ENCODE data around the gene INPP5K.
"Not testable (repeated sequence)": the region's sequence is repeated elsewhere in the genome, so short reads cannot be mapped to it uniquely, and the experiment has no call there.

The INPP5K gene

DNA sequence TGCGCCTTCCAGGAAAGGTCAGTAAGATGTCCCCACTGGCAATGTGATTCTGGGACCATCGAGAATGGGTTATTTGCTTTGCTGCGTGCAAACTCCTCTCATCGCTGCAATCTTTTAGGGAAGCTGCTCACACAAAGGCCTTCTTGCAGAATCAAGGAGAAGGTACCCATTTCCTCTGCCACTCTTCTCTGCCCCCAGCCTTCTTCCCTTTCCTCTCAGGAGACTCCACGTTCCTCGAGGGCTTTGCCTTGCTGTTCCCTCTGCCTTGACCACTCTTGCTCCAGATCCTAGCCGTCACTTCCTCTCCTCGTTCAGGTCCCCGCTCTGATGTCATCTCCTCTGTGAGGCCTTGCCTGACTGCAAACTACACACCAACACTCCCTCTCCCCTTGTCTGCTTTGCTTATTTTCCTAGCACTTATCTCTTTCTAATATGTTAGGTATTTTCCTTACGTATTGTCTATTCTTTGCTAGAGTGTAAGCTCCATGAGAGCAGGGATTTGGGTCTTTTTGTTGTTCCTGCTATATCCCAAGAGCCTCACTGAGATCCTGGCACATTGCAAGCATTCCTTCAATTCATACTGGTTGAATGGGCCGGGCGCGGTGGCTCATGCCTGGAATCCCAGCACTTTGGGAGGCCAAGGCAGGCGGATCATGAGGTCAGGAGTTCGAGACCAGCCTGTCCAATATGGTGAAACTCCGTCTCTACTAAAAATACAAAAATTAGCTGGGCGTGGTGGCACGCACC lies 55.0 kb downstream of the INPP5K start:
- no peak for DNase-seq

DNA sequence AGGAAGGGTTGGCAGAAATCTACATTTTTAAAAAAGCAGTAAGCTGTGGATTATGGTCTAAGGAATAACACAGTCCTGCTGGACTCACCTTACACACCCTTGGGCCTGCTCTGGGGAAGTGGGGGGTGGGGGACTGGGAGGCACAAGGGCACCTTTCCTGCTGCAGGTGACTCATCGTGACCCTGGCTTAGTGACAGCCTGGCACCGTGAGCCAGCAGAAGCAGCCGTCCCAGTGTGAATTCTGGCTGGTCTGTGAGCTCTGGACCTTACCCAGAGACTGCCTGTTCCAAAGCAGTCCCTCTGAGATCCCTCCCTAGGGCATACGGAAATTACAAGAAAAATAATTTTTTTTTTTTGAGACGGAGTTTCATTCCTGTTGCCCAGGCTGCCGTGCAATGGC lies 56.2 kb downstream of the INPP5K start:
- peak; percentile 11 for DNase-seq

DNA sequence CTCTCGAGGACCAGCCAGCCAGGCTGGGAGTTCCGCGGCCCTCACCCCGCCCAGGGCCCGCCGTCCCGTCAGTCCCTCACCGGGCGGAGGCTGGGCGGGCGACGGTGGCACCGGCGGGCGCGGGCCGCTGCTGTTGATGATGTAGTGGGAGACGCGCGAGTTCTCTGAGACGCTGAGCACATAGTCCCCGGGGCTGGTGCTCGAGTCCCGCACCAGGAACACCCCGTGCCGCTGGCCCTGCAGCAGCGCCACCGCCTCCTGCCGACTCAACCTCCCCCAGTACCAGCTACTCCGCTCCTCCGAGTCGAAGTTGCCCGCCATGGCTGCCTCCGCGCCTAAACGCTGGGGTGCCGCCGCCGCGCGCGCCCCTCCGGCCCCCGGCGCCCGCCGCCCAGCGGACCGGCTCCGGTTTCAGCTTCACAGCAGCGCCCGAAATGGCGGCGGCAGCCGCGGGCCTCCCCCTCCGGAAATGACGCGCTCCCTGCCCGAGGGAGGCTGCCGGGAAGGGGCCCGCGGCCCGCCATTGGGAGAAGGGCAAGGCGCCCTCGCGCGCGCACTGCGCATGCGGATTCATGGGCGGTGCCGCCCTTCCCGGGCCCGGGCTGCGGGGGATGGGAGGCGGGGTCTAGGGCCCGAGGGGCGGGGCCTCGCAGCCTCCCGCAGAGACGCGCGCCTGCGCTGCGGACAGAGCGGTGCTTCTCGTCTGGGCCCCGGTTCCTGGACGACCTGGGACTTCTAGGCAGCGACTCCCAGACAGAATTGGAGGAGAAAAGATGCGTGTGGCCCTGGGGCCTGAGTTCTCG lies 60.4 kb downstream of the INPP5K start, which contains the start of gene CRK:
TSS of gene CRK (minus strand) at position 436 of the 803 bp plus-strand sequence. CDS start at position 321, 115 bp downstream.
- peak; percentile 92 for DNase-seq

DNA sequence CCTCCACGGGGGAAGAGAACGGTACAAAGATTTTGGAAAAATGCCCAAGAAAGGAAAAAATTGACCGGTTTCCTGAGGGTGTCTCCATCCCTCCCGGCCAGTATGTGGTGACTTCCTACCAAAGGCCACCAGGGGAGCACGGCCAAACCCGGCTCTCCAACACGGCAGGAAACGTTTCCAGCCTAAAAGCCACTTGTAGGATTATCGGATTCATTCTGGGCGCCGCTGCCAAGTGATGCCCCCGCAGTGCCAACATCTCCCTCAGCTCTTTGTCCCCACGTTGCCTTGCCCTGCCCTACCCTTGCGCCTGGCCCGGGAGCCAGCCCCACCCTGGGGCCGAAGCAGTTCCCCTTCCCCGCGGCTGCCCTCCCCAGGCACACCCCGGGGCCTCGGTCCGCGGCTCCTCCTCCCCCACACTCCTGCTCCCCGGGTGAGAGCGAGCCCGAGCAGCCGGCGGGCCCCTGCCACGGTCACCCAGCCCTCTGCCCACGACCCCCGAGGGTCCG lies 61.1 kb downstream of the INPP5K start:
- DNase-seq = peak; percentile 74

DNA sequence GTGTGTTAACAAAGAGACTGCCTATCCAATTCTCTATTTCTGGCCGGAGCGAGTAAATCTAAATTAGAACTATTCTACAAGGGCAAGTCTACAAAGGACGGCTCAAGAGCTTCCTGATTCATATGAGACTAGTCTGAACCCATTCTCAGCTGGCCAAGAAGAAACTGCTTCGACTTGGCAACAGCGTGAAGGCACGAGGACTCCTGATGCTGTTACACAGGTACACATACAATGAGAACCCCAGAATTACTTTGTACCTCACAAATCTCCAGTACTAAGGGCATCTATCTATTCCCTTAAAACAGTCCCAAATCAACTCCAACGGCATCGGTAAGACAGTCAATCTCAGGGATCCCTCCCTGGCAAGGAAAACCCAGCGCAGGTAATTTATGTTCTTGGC lies 61.9 kb downstream of the INPP5K start:
- no peak for DNase-seq

DNA sequence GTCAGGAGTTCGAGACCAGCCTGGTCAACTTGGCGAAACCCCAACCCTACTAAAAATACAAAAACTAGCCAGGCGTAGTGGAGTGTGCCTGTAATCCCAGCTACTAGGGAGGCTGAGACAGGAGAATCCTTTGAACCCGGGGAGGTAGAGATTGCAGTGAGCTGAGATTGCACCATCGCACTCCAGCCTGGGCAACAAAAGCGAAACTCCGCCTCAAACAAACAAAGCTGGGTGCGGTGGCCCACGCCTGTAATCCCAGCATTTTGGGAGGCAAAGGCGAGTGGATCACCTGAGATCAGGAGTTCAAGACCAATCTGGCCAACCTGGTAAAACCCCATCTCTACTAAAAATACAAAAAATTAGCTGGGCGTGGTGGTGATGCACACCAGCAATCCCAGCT lies 62.7 kb downstream of the INPP5K start:
- DNase-seq = not testable (repeated sequence)

DNA sequence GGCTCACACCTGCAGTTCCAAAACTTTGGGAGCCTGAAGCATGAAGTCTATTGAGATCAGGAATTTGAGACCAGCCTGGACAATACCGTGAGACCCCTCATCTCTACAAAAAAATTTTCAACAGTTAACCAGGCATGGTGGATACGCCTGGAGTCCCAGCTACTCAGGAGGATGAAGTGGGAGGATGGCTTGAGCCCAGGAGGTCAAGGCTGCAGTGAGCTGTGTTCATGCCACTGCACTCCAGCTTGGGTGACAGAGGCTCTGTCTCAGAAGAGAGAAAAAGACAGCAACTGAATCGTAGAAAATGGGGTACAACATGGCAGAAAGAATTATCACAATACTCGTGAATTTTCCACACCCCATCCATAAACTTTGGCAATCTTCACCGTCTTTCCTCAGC lies 63.6 kb downstream of the INPP5K start:
- no peak for DNase-seq

DNA sequence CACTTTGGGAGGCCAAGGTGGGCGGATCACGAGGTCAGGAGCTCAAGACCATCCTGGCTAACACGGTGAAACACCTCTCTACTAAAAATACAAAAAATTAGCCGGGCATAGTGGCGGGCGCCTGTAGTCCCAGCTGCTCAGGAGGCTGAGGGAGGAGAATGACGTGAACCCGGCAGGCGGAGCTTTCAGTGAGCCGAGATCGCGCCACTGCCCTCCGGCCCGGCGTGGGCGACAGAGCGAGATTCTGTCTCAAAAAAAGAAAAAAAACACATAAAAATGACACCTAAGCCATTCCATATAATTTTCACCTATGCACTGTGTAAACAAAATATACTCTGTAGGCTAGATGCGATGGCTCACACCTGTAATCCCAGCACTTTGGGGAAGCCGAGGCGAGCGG lies 66.2 kb downstream of the INPP5K start:
- not testable (repeated sequence) for DNase-seq

DNA sequence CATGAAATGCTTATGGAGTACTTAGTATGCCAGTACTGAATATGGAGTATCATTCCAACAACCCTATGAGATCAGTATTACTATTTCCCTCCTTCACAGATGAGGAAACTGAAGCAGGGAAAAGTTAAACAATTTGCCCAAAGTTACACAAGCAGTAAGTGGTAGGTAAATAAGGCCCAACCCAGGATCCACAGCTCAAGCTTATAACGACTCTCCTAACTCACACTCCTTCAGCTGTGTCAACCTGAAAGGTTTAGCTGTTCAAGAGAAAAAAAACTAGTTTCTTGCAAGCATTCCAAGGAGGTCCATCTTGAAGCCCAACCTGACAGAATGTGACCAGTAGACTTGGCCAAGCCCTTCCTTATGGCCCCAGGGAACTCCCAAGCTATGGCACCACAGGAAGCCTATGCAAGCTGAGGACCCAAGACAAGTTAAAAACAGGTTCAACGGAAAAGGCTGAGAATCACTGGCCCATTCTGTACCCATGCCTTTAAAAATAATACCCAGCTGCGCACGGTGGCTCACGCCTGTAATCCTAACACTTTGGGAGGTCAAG lies 66.9 kb downstream of the INPP5K start:
- DNase-seq = no peak

DNA sequence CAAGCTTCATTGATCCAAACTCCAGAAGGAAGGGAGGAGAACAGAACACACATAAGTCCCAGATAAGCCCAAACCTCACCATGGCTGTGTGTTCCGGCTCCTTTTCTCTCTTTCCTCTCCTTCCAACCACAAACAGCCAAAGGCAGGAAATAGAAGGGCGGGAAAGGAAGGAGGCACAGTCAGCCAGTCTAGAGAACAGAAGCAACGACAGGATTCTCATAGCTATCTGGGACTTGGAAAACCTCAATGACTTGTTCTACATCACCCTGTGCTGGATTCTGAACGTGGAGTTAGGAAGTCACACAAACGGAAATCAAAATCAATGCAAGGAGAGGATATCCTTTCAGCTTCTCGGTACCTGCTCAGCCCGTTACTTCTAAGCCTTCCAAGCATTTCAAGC lies 69.4 kb downstream of the INPP5K start:
- DNase-seq = no peak

DNA sequence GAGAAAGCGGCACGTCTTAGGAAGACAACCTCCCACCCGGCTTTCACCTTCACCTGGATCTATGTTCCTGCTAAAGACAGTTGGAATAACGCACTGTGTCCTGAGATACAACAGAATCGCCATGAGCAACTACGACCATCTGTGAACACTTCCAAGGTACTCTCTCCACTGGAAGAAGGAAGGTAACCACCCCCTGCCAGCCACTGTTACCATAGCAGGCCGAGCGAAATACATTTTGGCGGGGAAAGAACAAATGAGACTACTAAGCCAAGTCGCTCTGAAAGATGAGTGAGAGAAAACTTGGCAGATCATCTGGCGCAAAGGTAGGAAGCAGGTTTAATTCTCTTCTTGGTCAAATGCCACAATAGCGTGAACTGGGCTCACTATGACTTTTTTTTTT lies 70.2 kb downstream of the INPP5K start:
- no peak for DNase-seq

DNA sequence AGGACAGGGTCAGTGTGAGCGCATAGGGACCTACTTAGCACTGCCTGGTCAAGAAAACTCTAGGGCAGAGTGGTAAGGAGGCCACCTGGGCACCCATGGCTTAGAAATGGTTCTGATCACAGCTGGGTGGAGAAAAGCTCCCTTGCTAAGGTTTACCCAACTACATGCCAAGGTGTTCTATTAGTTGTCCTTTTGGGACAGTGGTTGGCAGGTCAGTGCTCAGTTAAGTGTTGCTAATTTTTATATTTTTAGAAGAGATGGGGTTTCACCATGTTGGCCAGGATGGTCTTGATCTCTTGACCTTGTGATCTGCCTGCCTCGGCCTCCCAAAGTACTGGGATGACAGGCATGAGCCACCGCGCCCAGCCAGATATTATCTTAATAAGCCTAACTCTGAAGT lies 70.7 kb downstream of the INPP5K start:
- not testable (repeated sequence) for DNase-seq

Data from HCEC 1CT (cell line).